ENCODE measurements around the gene SNAP29.
"Not testable (repeated sequence)": the region's sequence is repeated elsewhere in the genome, so short reads cannot be mapped to it uniquely, and the experiment has no call there.

The SNAP29 gene

GRCh38 chr22:20889025-20889704 is 30.4 kb downstream of the SNAP29 start:
- Histone ChIP-seq H3K27me3 (ENCODE audit: control insufficient read depth, insufficient read depth, low read length) (no peaks in the 10 kb centered on the region), H3K9ac (ENCODE audit: low read depth, low read length) (no peak overlapping the region), H3K36me3 (ENCODE audit: insufficient read depth, low read length) (peaks cover 33% of the 10 kb centered on the region), H3K4me1 (ENCODE audit: control insufficient read depth, insufficient read depth, low read length) (peaks cover 3% of the 10 kb centered on the region), H3K4me3 (ENCODE audit: low read length) (no peak overlapping the region), H3K9me3 (replicated peaks; ENCODE audit: low read length) (no peaks in the 10 kb centered on the region), H3K4me2 (ENCODE audit: low read length) (no peak overlapping the region)

DNA sequence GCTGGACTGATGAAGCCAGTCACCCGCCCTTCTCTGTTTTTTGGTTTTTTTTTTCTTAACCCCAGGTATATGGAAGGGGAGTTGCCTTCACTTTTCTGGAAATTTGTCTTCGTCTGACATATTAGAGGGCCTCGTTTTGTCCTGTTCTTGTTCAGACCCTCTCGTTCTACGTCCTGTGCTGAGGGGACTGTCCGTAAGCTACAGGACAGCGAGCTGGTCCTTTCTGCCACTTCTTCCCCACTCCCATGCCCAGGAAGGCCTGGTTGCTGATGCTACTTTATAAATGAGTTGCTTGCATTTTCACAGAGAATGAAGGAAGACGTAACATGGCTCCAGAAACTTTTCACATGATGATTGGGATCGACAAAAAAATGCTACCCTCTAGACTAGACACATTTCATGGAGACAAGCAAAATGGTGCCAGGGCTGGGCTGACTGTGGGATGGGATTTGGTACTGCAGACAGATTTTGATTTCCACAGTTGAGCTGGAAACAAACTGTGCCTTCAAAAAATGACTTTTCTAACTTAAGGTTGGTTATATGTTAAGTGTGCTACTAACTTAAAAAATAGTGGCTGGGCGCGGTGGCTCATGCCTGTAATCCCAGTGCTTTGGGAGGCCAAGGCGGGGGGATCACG is 31.2 kb downstream of the SNAP29 start:
- Histone ChIP-seq H3K36me3 (ENCODE audit: insufficient read depth, low read length) (peaks cover 32% of the 10 kb centered on the region), H3K9me3 (replicated peaks; ENCODE audit: low read length) (no peaks in the 10 kb centered on the region), H3K27me3 (ENCODE audit: control insufficient read depth, insufficient read depth, low read length) (no peaks in the 10 kb centered on the region), H3K4me3 (ENCODE audit: low read length) (no peak overlapping the region), H3K4me1 (ENCODE audit: control insufficient read depth, insufficient read depth, low read length) (peaks cover 3% of the 10 kb centered on the region), H3K9ac (ENCODE audit: low read depth, low read length) (no peak overlapping the region), H3K4me2 (ENCODE audit: low read length) (no peak overlapping the region)

DNA sequence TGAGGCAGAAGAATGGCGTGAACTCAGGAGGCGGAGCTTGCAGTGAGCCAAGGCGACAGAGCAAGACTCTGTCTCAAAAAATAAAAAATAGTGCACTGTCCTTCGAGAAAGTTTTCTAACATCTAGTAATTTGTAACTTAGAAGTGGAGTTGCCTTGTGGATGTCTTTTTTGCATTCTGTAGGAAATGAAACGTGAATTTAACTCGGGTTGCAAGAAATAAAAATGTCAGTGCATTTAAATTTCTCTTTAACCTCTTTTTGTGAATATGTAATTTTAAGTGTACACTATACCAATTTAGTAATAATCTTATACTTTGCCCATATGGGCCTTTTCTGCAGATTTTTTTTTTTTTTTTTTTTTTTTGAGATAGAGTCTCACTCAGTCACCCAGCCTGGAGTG is 32.2 kb downstream of the SNAP29 start:
- Histone ChIP-seq H3K27me3 (ENCODE audit: control insufficient read depth, insufficient read depth, low read length) (no peaks in the 10 kb centered on the region), H3K4me1 (ENCODE audit: control insufficient read depth, insufficient read depth, low read length) (no peaks in the 10 kb centered on the region), H3K9me3 (replicated peaks; ENCODE audit: low read length) (no peaks in the 10 kb centered on the region), H3K4me3 (ENCODE audit: low read length) (no peak overlapping the region), H3K36me3 (ENCODE audit: insufficient read depth, low read length) (peaks cover 29% of the 10 kb centered on the region), H3K9ac (ENCODE audit: low read depth, low read length) (no peak overlapping the region), H3K4me2 (ENCODE audit: low read length) (no peak overlapping the region)

GRCh38 chr22:20897737-20898136 is 38.9 kb downstream of the SNAP29 start:
- H3K9ac ChIP-seq (ENCODE audit: low read depth, low read length); H3K27me3 ChIP-seq (ENCODE audit: control insufficient read depth, insufficient read depth, low read length); H3K4me1 ChIP-seq (ENCODE audit: control insufficient read depth, insufficient read depth, low read length); H3K36me3 ChIP-seq (ENCODE audit: insufficient read depth, low read length); H3K9me3 ChIP-seq (replicated peaks; ENCODE audit: low read length); H3K4me3 ChIP-seq (ENCODE audit: low read length); H3K4me2 ChIP-seq (ENCODE audit: low read length): not testable (repeated sequence)

- Histone ChIP-seq H3K4me2 (ENCODE audit: low read length) (no peak overlapping the region), H3K4me1 (ENCODE audit: control insufficient read depth, insufficient read depth, low read length) (peaks cover 10% of the 10 kb centered on the region), H3K36me3 (ENCODE audit: insufficient read depth, low read length) (no peaks in the 10 kb centered on the region), H3K9ac (ENCODE audit: low read depth, low read length) (no peak overlapping the region), H3K9me3 (replicated peaks; ENCODE audit: low read length) (no peaks in the 10 kb centered on the region), H3K4me3 (ENCODE audit: low read length) (no peak overlapping the region), H3K27me3 (ENCODE audit: control insufficient read depth, insufficient read depth, low read length) (no peaks in the 10 kb centered on the region)
Measured at GRCh38 chr22:20899827-20900423, 41.1 kb downstream of the SNAP29 start.

GRCh38 chr22:20901093-20902033 is 42.6 kb downstream of the SNAP29 start:
- H3K36me3 ChIP-seq (ENCODE audit: insufficient read depth, low read length); H3K27me3 ChIP-seq (ENCODE audit: control insufficient read depth, insufficient read depth, low read length); H3K9me3 ChIP-seq (replicated peaks; ENCODE audit: low read length); H3K4me3 ChIP-seq (ENCODE audit: low read length); H3K4me2 ChIP-seq (ENCODE audit: low read length); H3K9ac ChIP-seq (ENCODE audit: low read depth, low read length): not testable (repeated sequence)
- H3K4me1 ChIP-seq (ENCODE audit: control insufficient read depth, insufficient read depth, low read length): peaks cover 24% of the 10 kb centered on the region

DNA sequence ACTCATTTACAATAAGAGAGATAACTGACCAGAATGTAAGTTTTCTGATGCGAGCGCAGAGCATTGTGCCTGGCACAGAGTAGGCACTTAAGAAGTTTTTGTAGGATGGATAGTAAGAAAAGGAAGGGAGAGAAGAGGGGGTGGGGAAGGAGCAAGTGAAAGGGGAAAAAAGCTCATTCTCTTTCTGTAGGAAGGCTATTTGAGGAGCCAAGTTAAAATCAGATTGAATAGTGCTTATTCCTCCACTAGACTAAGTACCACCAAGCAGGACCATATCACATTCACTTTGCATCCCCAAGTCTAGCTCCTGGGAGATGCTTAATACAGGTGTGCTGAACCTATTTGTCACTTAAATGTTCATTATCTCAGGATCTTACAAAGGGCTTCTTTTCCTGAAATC is 44.3 kb downstream of the SNAP29 start:
- H3K9me3 ChIP-seq (replicated peaks; ENCODE audit: low read length): no peaks in the 10 kb centered on the region
- no peaks in the 10 kb centered on the region for H3K36me3 ChIP-seq (ENCODE audit: insufficient read depth, low read length)
- no peak overlapping the region for H3K4me3 ChIP-seq (ENCODE audit: low read length)
- H3K27me3 ChIP-seq (ENCODE audit: control insufficient read depth, insufficient read depth, low read length): no peaks in the 10 kb centered on the region
- no peak overlapping the region for H3K4me2 ChIP-seq (ENCODE audit: low read length)
- peaks cover 25% of the 10 kb centered on the region for H3K4me1 ChIP-seq (ENCODE audit: control insufficient read depth, insufficient read depth, low read length)
- H3K9ac ChIP-seq (ENCODE audit: low read depth, low read length): no peak overlapping the region

GRCh38 chr22:20904008-20904979 is 45.5 kb downstream of the SNAP29 start:
- H3K4me1 ChIP-seq (ENCODE audit: control insufficient read depth, insufficient read depth, low read length): peaks cover 25% of the 10 kb centered on the region
- H3K9me3 ChIP-seq (replicated peaks; ENCODE audit: low read length): no peaks in the 10 kb centered on the region
- peak overlapping the region; percentile 30 for H3K4me2 ChIP-seq (ENCODE audit: low read length)
- H3K9ac ChIP-seq (ENCODE audit: low read depth, low read length): no peak overlapping the region
- H3K27me3 ChIP-seq (ENCODE audit: control insufficient read depth, insufficient read depth, low read length): no peaks in the 10 kb centered on the region
- peak overlapping the region; percentile 6 for H3K4me3 ChIP-seq (ENCODE audit: low read length)
- no peaks in the 10 kb centered on the region for H3K36me3 ChIP-seq (ENCODE audit: insufficient read depth, low read length)

- Histone ChIP-seq H3K9me3 (replicated peaks; ENCODE audit: low read length) (no peaks in the 10 kb centered on the region), H3K4me2 (ENCODE audit: low read length) (peak overlapping the region; percentile 27), H3K36me3 (ENCODE audit: insufficient read depth, low read length) (no peaks in the 10 kb centered on the region), H3K27me3 (ENCODE audit: control insufficient read depth, insufficient read depth, low read length) (no peaks in the 10 kb centered on the region), H3K4me3 (ENCODE audit: low read length) (peak overlapping the region; percentile 6), H3K4me1 (ENCODE audit: control insufficient read depth, insufficient read depth, low read length) (peaks cover 25% of the 10 kb centered on the region), H3K9ac (ENCODE audit: low read depth, low read length) (no peak overlapping the region)
Measured at GRCh38 chr22:20904980-20905355, 46.2 kb downstream of the SNAP29 start.

DNA sequence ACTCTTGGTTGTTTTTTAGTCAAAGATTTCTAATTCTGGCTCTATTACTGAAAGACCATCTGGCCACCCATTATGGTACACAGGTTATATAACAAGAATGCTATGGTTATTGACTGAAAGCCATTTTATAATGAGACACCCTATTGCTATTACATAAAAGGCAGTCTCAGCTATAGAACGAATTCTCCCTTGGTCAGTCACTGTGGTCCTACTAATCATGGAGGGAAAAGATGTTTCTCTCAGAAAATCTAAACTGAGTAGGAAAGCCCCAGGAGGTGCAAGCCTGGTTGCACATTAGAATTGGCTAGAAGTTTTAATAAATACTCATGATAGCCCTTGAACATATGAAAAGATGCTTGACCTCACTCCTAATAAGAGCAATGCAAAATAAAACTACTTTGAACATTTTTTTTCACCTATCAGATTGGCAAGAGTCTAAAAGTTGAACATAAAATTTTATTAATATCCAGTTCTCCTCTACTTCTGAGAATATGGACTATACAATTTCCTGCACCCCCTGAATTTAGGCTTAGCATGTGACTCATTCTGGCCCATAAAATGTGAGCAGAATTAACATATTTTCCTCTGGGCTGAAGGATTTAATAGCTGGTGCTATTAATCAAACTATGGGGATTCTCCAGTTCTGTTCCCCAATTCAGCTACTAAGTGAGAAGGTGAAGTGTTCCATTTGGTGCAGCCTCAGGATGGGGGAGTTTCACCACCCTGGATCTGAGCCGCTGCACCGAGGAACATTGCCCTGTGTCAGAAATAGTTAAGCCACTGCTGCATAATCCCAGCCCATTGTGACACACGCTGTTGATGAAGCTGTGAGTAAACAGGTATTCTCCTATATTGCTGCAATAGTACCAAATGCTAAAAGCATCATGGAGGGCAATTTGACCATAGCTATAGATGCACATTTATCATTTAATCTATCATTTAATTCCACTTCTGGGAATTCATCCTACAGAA is 46.9 kb downstream of the SNAP29 start:
- Histone ChIP-seq H3K9me3 (replicated peaks; ENCODE audit: low read length) (no peaks in the 10 kb centered on the region), H3K4me3 (ENCODE audit: low read length) (no peak overlapping the region), H3K4me2 (ENCODE audit: low read length) (peak overlapping the region; percentile 27), H3K27me3 (ENCODE audit: control insufficient read depth, insufficient read depth, low read length) (no peaks in the 10 kb centered on the region), H3K36me3 (ENCODE audit: insufficient read depth, low read length) (no peaks in the 10 kb centered on the region), H3K4me1 (ENCODE audit: control insufficient read depth, insufficient read depth, low read length) (peaks cover 25% of the 10 kb centered on the region), H3K9ac (ENCODE audit: low read depth, low read length) (no peak overlapping the region)

Data from skeletal muscle satellite cell (primary cell).